ENCODE measurements around the gene IL6R.
"Not testable (repeated sequence)": the region's sequence is repeated elsewhere in the genome, so short reads cannot be mapped to it uniquely, and the experiment has no call there.

The IL6R gene

DNA sequence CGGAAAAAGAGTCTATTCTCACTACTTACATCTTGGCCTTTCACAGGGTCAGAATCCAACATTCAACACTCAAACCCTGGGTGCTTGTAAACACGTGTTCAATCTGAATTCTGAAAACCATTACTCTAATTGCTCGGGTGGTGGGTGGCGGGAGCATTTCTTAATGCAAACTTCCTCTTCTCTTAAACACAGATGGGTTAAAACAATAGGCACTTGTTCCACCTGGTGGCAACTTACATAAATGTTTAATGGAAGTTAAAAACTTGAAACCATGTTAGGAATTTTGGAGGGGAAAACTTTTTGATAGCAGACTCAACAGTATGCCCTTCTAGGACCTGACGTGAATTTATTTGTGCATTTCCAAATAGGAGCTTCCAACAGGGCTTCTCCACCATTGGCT, 73.5 kb downstream of the IL6R start:
- in situ Hi-C loops (cut with MboI; ENCODE audit: low sequenced_read_pairs): no loop called here

DNA sequence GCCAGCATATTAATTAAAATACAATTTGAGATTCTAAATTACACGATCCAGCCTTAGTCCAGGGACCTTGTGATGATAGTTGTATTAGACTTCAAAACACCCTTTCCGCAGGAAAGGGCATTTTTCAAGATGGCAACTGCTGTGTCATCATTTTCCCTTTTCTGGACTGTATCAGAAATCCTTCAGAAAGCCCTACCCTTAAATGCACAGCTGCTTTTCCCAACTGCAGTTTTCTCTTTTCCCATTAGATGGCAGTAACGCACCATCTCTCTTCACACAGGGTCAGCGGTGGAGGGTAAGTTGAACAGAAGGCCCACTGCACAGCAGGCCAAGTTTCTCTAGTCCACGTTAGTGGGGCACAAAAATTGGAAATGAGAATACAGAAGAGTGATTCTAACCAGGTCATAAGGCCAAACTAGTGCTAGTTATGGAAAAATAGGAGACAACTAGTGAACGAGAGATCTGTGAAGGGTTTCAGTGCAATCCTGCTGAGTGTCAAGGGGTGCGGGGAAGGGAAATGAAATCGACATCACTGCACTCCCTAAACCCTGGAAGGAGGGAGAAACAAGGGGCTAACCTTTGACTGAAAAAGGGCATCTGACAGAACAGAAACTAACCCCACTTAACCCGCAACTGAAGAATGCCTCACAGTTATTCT, 74.8 kb downstream of the IL6R start:
- in situ Hi-C loops (cut with MboI; ENCODE audit: low sequenced_read_pairs): no loop called here

DNA sequence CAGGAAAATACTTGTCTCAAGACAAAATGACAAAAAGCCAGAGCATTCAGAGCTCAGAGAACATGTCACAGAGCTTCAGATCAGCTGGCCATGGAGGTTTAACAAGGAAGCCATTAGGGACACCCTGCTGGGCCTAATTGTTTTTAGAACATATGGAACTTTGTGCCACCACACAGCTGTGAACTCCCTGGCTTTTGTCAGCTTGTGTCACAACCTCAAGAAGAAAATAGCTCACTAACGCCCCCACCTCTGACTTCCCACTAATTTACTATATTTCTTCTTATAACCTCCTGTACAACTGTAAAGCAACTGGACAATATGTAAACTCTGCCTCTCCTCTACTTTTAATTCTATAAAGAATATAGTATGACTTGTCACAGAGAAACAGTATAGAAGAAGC, 75.9 kb downstream of the IL6R start:
- in situ Hi-C loops (cut with MboI; ENCODE audit: low sequenced_read_pairs): no loop called here

DNA sequence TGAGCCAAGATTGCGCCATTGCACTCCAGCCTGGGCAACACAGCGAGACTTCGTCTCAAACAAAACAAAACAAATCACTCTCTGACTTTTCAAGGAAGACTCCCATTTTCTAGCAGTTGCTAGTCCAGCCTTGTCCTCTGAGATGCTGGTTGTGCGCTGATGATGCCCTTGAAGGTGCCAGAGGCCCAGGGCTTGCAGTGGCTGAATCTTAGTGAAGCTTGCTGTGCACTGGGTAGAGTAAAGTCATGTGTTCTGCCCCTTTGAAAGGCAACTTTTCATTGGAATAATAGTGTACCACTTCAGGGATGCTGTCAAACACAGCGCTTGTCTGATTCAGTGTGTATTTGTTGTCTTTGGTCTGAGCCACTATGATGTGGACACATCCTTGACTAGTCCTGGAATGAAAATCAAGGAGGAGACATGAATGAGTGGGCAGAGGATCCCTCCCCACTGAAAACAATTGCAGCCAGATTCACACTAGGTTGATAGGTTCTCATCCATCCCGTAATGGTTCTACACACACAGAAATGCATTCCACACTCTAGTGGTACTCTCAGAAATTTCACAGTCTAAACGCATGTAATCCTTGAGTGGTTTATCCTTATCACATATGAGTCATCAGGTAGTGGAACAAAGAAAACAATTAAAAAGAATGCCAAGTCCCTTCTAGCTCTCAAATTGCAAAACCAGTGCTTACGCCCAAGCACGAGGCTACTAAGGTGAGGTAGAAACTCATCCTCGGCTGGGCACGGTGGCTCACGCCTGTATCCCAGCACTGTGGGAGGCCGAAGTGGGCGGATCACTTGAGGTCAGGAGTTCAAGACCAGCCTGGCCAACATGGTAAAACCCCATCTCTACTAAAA, 79.0 kb downstream of the IL6R start:
- in situ Hi-C loops (cut with MboI; ENCODE audit: low sequenced_read_pairs): no loop called here

DNA sequence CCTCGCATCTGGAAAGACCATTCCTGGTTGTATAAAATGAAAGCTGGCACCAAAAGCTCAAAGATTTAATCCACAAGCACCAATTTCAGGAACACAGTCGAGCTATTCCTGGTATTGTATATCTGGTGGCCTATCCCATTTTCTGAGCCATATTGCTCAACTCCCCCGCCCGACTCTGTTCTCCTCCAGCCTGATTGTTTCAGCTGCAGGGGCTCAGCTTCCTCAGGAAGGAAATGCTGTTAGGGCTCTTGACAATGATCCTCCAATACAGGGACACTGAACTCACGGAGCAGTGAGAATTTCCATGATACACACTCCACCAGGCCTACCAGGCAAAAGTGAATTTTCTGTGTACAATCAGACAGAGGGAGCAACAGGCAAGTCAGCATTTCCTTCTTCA, 80.0 kb downstream of the IL6R start:
- in situ Hi-C loops (cut with MboI; ENCODE audit: low sequenced_read_pairs): no loop called here

DNA sequence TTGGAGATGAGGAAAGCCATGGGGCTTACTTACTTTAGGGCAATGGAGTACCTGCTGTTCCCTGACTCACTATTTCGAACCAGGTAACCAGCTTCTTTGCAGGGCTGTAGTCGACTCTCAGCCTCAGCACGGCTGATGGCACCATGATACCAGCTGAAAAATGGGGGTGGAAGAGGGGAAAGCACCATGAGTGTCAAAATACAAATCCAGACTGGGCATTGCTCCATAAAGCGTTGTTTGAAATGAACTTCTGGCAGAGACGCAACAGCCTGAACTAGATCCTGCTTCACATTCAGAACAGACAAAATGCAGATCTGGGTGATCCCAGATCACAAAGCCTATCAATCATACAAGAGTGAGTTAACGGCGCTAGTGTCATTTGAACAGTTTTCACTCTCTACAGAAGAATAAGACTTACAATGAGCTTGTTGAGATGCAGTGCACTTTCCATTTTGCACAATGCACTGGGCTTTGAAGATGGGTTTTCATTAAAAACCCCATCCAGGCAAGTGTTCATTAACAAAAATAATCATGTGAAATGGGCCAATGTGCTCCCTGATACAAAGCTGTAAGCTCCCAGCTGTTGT, 80.9 kb downstream of the IL6R start:
- in situ Hi-C loops (cut with MboI; ENCODE audit: low sequenced_read_pairs): no loop called here

DNA sequence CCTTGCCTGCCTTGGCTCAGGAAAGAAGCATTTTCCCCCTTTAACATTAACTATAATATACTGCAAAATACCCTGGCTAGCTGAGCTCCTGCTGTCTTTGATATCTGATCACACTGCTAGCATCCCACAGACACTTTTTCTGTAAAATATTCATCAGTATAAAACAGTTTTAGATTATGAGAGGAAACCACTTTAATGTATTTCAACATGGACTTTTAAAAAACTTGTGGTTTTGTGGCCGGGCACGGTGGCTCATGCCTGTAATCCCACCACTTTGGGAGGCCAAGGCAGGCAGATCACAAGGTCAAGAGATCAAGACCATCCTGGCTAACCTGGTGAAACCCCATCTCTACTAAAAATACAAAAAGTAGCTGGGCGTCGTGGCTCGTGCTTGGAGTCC, 81.6 kb downstream of the IL6R start:
- in situ Hi-C loops (cut with MboI; ENCODE audit: low sequenced_read_pairs): not testable (repeated sequence)

DNA sequence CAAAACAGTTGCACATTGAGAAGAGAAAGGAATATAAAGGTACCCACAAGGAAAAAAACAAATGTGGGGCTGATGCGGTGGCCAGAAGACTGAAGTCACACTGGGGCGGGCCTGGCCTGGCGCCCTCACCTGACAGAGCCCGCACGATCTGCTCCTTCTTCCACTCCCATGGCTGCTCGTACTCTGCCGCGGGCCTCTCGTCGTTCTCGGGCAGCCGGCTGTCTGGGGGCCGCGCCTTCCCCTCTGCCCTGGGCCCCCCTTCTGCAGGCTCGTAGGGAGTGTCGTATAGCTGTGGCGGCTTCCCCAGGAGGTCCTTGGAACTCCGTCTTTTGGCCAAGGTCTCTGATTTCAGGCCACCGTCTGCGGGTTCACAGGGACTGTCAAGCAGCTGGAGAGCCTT, 83.8 kb downstream of the IL6R start:
- in situ Hi-C loops (cut with MboI; ENCODE audit: low sequenced_read_pairs): no loop called here

DNA sequence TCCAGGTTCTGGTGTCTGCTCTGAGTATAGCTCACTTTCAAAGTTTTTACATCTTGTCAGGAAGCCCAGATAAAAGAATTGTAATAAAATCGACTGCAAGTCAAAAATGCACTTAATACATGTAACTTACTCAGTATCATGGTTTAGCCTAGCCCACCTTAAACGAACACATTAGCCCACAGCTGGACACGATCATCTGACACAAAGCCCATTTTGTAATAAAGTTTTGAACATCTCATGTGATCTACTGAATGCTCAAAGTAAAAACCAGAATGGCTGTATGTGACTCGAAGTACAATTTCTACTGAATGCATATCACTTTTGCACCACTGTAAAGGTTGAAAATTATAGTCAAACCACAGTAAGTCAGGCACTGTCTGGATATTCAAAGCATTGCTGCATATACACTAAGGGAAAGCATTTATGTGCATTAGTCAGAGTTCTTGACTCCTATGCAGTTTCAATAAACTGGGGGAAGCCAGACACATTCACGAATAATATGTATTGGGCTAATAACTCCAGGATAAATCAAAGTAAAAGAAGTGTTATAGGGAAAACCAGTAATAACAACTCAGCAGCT, 84.6 kb downstream of the IL6R start:
- in situ Hi-C loops (cut with MboI; ENCODE audit: low sequenced_read_pairs): no loop called here

DNA sequence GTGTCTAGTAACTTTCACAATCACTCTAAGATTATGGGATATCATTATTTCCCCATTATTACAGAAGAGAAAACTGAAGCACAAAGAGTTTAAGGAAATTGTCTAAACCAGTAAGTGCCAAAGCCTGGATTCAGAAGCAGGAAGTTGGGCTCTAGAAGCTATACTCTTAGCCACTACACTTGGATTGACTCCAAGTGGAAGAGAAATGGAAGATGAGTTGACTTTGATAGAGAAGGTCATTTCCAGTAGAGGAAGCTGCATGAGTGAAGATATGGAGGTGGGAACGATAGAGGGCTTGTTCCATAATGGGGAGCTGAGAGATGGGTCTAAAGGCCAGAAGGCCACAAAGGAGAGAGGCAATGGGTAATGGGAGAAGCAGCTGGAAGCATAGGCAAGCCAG, 85.2 kb downstream of the IL6R start:
- in situ Hi-C loops (cut with MboI; ENCODE audit: low sequenced_read_pairs): no loop called here

DNA sequence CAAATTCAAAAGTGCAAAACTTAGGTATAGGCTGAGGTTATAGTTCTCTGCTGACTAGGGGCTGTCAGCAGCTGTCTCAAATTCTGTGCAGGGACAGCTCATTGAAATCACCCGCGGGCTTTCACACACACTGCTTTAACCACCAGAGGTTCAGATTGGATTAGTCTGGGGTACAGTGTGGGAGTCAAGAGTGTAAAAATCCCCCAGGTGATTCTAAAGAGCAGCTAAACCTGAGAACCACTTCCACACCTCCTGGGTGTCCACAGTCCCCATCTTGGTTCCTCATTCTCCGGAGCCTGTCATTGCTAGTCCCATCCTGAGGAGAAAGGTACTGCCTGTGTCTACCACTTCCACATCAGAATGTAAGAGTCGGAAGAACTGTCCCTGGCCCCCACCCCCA, 87.0 kb downstream of the IL6R start:
- in situ Hi-C loops (cut with MboI; ENCODE audit: low sequenced_read_pairs): no loop called here

DNA sequence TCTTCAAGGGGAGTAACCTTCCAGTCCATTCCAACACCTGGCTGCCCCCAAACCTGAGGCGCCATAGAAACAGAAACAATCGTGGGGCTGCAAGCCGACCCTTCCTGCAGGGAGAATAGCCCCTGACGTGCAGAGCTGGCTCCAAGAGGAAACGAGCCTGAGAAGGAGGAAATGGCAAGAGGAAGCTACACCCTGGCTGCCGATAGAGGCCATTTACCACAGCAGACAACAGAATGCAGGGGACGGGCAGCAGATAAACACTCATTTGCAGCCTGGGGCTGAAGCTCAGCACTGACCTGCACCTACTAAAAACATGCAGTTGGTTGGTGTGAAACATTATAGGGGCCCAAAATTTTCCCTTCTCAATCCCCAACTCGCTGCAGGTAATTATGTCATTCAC, 88.1 kb downstream of the IL6R start:
- in situ Hi-C loops (cut with MboI; ENCODE audit: low sequenced_read_pairs): no loop called here

DNA sequence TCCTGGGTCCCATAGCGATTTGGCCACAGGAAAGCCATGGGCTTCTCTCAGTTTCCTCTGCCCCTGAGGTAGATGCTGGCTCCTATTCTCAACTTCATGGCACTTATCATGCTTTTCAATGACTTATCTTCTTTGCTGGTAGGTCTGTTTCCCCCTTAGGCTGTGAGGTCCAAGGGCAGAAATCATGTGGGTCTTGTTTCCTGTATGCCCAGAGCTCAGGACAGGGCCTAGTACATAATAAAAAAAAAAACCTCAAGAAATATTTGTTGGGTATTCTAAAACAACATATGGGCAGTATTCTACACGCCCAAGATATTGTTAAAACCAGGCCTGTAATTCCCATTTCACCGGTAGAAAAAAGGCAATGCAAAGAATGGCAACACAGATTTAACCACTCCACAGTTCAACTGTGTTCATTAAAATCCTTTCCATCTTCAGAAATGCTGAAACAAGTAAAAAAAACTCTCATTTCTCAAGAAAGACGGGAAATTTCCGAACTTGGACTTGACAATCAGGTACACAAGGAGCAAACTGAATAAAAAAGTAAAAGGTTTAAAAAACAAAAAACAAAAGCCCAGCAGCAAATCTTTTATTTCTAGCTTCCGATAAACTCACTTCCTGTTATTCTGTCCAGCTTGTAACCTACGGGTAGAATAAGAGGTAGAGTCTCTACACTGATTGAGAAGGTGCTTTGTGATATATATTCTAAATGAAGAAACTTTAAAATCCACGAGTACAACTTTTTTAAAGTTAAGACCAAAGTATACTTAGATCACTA, 90.5 kb downstream of the IL6R start:
- in situ Hi-C loops (cut with MboI; ENCODE audit: low sequenced_read_pairs): no loop called here

DNA sequence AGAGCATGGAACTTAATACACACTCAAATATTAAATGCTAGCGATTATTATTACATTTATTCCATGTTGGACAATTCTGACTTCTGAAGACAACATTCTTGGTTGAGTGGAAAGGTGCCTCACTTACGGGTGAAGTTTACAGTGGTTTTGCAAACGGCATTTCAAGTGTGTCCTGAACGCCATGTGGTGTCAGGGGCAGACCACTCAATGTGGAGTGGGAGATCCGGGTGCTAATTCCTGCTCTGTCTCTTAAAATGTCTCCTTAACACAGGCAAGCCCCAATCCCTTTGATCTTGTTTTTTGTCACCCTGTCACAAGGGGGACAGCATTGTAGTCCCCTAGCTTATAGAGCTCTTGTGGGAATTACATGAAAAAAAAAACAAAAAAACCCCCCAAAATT, 91.2 kb downstream of the IL6R start:
- in situ Hi-C loops (cut with MboI; ENCODE audit: low sequenced_read_pairs): no loop called here

DNA sequence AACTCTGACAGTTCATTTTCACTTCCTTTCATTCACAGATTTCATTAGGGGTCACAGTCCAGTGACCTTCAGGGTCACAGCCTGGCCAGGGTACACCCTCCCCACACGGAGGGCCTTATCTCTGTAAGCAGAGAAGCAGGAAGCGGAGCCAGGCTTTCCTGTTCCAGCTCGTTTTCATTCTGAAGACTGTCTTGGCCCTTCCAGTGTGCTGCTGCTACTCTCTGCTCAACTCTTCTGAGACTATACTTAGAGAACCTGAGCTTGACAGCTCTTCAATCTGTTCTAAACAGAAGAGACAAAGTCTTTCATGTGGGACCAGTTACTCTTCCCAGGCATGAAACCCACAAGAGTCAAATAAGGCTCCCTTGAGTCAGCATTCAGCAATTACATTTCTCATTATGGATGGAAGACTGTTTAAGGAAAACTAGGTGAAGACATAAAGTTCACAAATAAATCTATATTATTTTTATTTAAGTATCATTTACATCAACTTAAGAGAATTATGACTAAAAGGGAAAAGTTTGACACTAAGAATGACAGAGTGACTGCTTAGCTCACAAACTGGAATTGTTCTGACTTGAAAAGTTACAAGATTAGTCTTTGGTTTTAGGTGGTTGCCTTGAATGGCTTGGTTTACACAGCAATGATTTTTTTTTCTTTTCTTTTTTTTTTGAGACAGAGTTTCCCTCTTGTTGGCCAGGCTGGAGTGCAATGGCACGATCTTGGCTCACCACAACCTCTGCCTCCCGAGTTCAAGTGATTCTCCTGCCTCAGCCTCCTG, 92.1 kb downstream of the IL6R start:
- in situ Hi-C loops (cut with MboI; ENCODE audit: low sequenced_read_pairs): no loop called here

DNA sequence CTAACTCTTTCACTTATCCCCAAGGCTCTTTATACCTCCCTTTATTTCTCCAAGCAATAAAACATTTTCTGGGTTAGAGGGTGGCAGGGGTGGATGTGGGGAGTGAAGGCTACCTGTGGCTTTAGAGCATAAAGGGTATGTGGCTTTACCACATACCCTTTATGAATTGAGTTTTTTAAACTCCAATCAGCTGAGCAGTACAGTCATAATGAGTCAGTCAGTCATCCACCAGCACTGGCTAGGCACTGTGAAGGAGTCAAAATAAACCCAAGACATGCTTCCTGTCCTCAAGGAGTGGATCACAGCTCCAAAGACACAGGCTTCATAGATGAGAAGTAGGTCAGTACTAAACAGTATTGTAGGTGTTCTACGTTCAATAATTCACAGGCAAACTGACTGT, 94.3 kb downstream of the IL6R start:
- in situ Hi-C loops (cut with MboI; ENCODE audit: low sequenced_read_pairs): no loop called here

DNA sequence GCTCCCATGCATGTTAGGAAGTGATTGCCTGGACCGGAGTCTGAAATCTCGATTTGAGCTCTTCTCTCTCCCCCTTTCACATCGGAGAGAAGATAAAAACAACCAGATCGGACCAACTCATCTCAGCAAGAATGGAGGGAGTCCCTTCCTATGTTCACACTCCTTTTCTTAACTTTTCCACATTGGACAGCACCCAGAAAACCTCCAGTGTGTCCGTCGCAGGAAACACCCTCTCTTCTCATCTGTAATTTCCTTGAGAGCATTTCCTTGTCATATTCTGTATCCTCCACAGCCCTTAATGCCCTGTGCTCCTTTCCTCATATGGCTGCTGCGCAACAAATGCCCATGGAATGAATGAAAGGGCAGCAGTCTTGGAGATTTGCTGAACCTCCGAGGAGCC, 95.4 kb downstream of the IL6R start:
- in situ Hi-C loops (cut with MboI; ENCODE audit: low sequenced_read_pairs): no loop called here

DNA sequence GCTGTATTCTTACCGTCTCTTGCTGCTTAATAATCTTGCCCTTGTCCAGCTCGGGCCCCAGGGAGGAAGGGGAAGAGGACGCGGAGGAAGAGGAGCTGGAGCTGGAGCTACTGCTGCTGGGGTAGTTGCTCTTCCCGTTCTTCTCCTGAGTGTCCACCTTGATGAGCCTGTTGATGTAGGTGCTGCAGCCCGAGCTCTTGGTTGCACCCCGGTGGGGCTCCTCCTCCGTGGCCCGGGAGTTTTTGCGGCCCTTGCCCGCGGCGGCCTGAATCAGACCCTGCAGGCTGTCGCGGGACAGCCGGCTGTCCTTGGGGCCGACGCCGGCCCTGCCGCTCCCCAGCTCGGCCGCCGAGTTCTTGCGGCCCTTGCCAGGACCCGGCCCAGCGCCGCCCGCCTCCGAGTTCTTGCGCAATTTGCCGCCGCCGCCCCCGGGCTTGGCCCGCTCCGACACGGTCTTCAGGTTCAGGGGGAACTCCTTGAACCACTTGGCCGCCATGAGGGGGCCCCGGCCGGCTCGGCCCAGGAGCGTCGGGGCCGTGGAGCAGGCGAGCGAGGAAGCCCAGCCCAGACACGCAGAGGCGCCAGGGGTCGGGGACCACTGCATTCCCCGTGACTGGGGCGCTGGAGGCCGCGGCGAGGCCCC, 96.4 kb downstream of the IL6R start:
- in situ Hi-C loops (cut with MboI; ENCODE audit: low sequenced_read_pairs): no loop called here

DNA sequence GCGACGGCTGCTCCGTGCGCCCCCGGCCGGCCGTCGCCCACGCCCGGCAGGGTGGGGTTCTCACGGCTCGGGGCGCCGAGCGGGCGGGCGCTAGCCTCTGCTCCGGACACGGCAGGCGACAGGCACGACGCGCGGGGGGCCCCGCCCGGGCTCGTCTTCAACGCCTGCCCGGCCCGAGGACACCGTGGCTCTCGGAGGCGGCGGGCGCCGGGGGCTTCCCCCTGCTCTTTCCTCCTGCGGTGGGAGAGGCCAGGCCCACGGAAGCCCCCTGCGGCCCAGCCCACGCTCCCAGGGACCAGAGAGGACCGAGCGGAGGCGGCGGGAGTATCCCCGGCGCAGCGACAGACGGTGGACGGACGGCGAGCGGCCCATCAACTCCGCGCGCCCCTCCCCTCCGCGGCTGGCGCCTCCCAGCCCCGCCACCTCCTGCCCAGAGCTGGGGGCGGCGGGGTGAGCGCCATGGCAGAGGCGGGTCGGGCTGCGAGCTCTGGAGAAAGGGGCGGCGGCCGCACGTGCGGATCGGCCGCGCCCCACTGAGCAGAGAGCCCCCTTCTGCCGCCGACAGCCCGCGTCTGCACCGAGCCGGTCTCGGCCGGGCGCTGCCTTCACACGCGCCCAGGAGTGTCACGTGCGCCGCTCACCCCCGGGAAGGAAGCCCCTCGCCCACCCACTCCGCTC, 97.1 kb downstream of the IL6R start, which contains the start of the genes SHE and TDRD10:
TSS of gene SHE (minus strand) at position 347 of the 678 bp plus-strand sequence. CDS start 386 bp downstream, outside the sequence.
TSS of gene TDRD10 (plus strand) at position 154 of the 678 bp plus-strand sequence. CDS start 4,685 bp downstream, outside the sequence.
- in situ Hi-C loops (cut with MboI; ENCODE audit: low sequenced_read_pairs): no loop called here
